ENCODE data around the gene CCDC85B.

Gene CCDC85B

GRCh38 chr11:65895482-65895981 lies 5.1 kb downstream of the CCDC85B start:
- H3K27ac ChIP-seq = no peak overlapping the region
- H3K4me3 ChIP-seq = no peak overlapping the region
- TF ChIP-seq POLR2AphosphoS5 (IDR thresholded peaks at IDR 0.05; ENCODE audit: borderline replicate concordance, low read depth, low read length) (no peak), FOXP2 (optimal IDR thresholded peaks at IDR 0.05; ENCODE audit: control extremely low read depth, extremely low read length, insufficient read depth) (no peak), EZH2 (IDR thresholded peaks at IDR 0.05) (no peak)

DNA sequence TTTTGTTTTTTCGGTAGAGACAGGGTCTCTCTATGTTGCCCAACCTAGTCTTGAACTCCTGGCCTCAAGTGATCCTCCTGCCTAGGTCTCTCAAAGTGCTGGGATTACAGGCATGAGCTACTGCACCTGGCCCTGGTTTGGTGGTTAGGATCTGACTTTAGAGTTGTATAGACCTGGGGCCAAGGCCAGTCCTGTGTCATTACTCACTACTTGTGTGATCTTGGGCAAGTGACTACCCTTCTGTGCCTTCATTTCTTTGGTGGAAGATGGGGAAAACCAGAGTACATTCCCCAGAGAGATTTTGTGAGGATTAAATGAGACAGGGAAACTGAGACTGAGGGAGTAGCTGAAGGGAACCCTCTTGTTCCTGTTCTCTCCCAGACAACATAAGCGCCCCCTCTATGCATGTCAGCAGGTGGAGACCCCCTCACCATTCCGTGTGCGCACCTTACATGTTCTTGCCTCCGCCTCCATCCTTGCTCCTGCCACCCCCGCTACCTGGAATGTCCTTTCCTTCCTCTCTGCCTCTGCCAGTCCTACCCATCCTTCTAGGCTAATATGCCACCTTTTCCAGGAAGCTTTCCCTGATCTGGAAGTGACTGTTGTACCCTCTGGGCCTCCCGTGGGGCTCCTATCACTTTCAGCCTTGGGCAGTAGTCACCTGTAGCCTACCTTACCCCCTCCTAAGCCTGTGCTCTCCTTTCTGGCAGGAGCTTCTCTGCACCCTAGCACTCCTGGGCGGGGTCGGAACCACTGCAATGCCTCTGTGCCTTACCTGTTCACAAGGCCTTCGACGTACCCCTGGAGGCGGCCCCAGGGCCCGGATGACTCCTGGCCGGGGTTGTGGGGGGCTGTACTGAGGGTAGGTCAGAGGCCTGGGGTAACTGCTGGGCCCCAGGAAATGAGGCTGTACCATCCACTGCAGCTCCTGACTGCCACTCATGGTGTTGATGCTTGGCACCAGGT lies 5.8 kb downstream of the CCDC85B start:
- no peak for TF ChIP-seq EZH2 (IDR thresholded peaks at IDR 0.05)
- no peak for TF ChIP-seq FOXP2 (optimal IDR thresholded peaks at IDR 0.05; ENCODE audit: control extremely low read depth, extremely low read length, insufficient read depth)
- no peak for TF ChIP-seq POLR2AphosphoS5 (IDR thresholded peaks at IDR 0.05; ENCODE audit: borderline replicate concordance, low read depth, low read length)
- Histone ChIP-seq H3K9me3 (ENCODE audit: low read depth, low read length) (no peaks in the 10 kb centered on the region), H3K27ac (no peak overlapping the region), H3K36me3 (ENCODE audit: insufficient read depth, low read length) (no peaks in the 10 kb centered on the region), H3K9ac (ENCODE audit: insufficient read length) (no peak overlapping the region), H3K4me3 (no peak overlapping the region)
- DNase-seq (ENCODE audit: low read depth, low spot score) = no peak

More at GRCh38 chr11:65895482-65895981, 5.1 kb downstream of the CCDC85B start:
- DNase-seq (ENCODE audit: low read depth, low spot score) = no peak
- H3K9ac ChIP-seq (ENCODE audit: insufficient read length) = no peak overlapping the region
- no peaks in the 10 kb centered on the region for H3K9me3 ChIP-seq (ENCODE audit: low read depth, low read length)
- no peaks in the 10 kb centered on the region for H3K36me3 ChIP-seq (ENCODE audit: insufficient read depth, low read length)

DNA sequence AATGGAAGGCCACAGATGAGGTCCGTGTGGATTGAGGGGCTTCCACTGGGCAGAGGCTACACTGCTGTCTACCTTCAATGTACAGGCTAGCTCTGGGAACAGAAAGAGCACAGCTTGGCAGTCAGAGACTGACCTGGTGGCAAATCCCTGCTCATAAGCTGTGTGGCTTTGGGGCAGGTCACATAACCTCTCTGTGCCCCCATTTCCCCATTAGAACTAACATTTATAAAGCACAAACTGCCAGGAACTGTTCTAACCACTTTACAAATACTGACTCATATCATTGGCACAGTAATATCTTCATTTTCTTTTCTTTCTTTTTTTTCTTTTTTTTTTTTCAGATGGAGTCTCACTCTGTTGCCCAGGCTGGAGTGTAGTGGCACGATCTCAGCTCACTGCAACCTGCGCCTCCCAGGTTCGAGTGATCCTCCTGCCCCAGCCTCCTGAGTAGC lies 6.6 kb downstream of the CCDC85B start:
- H3K9me3 ChIP-seq (ENCODE audit: low read depth, low read length) = no peaks in the 10 kb centered on the region
- H3K27ac ChIP-seq = no peak overlapping the region
- no peak overlapping the region for H3K4me3 ChIP-seq
- TF ChIP-seq FOXP2 (optimal IDR thresholded peaks at IDR 0.05; ENCODE audit: control extremely low read depth, extremely low read length, insufficient read depth) (no peak), EZH2 (IDR thresholded peaks at IDR 0.05) (no peak), POLR2AphosphoS5 (IDR thresholded peaks at IDR 0.05; ENCODE audit: borderline replicate concordance, low read depth, low read length) (no peak)
- H3K36me3 ChIP-seq (ENCODE audit: insufficient read depth, low read length) = no peaks in the 10 kb centered on the region
- no peak for DNase-seq (ENCODE audit: low read depth, low spot score)
- H3K9ac ChIP-seq (ENCODE audit: insufficient read length) = no peak overlapping the region

DNA sequence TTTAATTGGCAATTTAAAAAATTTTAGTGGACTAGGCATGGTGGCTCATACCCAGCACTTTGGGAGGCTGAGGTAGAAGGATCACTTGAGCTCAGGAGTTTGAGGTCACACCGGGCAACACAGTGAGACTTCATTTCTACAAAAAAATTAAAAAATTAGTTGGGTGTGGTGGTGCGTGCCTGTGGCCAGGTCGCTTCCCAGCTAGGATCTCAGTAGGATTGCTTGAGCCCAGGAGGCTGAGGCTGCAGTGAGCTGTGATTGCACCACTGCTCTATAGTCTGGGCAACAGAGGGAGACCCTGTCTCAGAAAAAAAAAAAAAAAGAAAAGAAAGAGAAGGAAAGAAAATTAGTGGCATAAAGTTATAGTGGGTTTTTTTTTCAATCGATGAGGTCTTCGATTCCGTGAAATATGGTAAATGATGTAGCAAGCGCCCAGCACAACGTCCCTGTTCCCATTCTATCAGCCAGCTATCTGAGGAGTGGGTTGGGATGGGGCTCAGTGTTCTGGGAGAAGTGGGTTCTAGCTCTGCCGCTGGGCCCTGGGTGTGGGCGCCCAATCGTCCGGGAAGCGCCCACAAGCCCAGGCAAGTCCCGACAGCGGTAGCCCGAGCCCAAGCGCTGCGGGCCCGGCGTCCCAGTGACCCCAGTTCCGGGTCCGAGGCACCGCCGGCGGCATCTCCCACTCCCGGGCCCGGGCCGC lies 8.3 kb downstream of the CCDC85B start:
- no peak for DNase-seq (ENCODE audit: low read depth, low spot score)
- H3K9ac ChIP-seq (ENCODE audit: insufficient read length) = no peak overlapping the region
- H3K9me3 ChIP-seq (ENCODE audit: low read depth, low read length) = no peaks in the 10 kb centered on the region
- no peak overlapping the region for H3K27ac ChIP-seq
- TF ChIP-seq EZH2 (IDR thresholded peaks at IDR 0.05) (no peak), POLR2AphosphoS5 (IDR thresholded peaks at IDR 0.05; ENCODE audit: borderline replicate concordance, low read depth, low read length) (no peak), FOXP2 (optimal IDR thresholded peaks at IDR 0.05; ENCODE audit: control extremely low read depth, extremely low read length, insufficient read depth) (no peak)
- H3K36me3 ChIP-seq (ENCODE audit: insufficient read depth, low read length) = no peaks in the 10 kb centered on the region
- H3K4me3 ChIP-seq = no peak overlapping the region

GRCh38 chr11:65899356-65900124 lies 9.1 kb downstream of the CCDC85B start:
- no peak for TF ChIP-seq FOXP2 (optimal IDR thresholded peaks at IDR 0.05; ENCODE audit: control extremely low read depth, extremely low read length, insufficient read depth)
- no peak for TF ChIP-seq EZH2 (IDR thresholded peaks at IDR 0.05)
- no peak for TF ChIP-seq POLR2AphosphoS5 (IDR thresholded peaks at IDR 0.05; ENCODE audit: borderline replicate concordance, low read depth, low read length)
- no peaks in the 10 kb centered on the region for H3K9me3 ChIP-seq (ENCODE audit: low read depth, low read length)
- peak overlapping the region; percentile 83 for H3K4me3 ChIP-seq
- no peak overlapping the region for H3K27ac ChIP-seq
- no peak for DNase-seq (ENCODE audit: low read depth, low spot score)
- H3K36me3 ChIP-seq (ENCODE audit: insufficient read depth, low read length) = no peaks in the 10 kb centered on the region
- H3K9ac ChIP-seq (ENCODE audit: insufficient read length) = no peak overlapping the region

GRCh38 chr11:65900125-65900898 lies 9.8 kb downstream of the CCDC85B start, which contains the start of gene FOSL1:
FOSL1 (minus strand) TSS chr11:65900388; CDS start chr11:65900339, 49 bp downstream.
- peak within 1 kb of the TSS; percentile 83 for H3K4me3 ChIP-seq
- DNase-seq (ENCODE audit: low read depth, low spot score) = no peak
- peak within 1 kb of the TSS; percentile 28 for H3K9ac ChIP-seq (ENCODE audit: insufficient read length)
- no peaks in the 10 kb centered on the region for H3K9me3 ChIP-seq (ENCODE audit: low read depth, low read length)
- H3K27ac ChIP-seq = no peak within 1 kb of the TSS
- TF ChIP-seq POLR2AphosphoS5 (IDR thresholded peaks at IDR 0.05; ENCODE audit: borderline replicate concordance, low read depth, low read length) (no peak), FOXP2 (optimal IDR thresholded peaks at IDR 0.05; ENCODE audit: control extremely low read depth, extremely low read length, insufficient read depth) (no peak), EZH2 (IDR thresholded peaks at IDR 0.05) (no peak)
- H3K36me3 ChIP-seq (ENCODE audit: insufficient read depth, low read length) = no peaks in the 10 kb centered on the region

DNA sequence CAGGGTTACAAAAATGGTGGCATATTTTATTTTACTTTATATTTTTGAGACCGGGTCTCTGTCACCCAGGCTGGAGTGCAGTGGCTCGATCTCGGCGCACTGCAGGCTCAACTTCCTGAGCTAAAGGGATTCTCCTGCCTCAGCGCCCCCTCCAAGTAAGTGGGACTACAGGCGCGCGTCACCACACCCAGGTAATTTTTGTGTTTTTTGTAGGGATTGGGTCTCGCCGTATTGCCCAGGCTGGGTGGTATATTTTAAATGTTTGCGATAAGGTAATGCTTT lies 10.4 kb downstream of the CCDC85B start:
- no peaks in the 10 kb centered on the region for H3K9me3 ChIP-seq (ENCODE audit: low read depth, low read length)
- no peak overlapping the region for H3K27ac ChIP-seq
- no peak for DNase-seq (ENCODE audit: low read depth, low spot score)
- H3K9ac ChIP-seq (ENCODE audit: insufficient read length) = no peak overlapping the region
- TF ChIP-seq EZH2 (IDR thresholded peaks at IDR 0.05) = no peak
- no peak for TF ChIP-seq FOXP2 (optimal IDR thresholded peaks at IDR 0.05; ENCODE audit: control extremely low read depth, extremely low read length, insufficient read depth)
- no peak for TF ChIP-seq POLR2AphosphoS5 (IDR thresholded peaks at IDR 0.05; ENCODE audit: borderline replicate concordance, low read depth, low read length)
- H3K36me3 ChIP-seq (ENCODE audit: insufficient read depth, low read length) = no peaks in the 10 kb centered on the region
- peak overlapping the region; percentile 83 for H3K4me3 ChIP-seq

Data from SK-N-MC (cell line).